BJ (cell line): ENCODE measurements around the gene SCAPER. TPM values are rescaled to one million over a fixed set of nuclear protein-coding genes. Genes with fewer than 3 reads are reported as not detected.

ENCODE experiments used
- CTCF ChIA-PET: fragments of 350-600 bp; formaldehyde crosslinking; extraction: SDS; loops from one replicate; lab custom pipeline; 2021; ENCODE audit warnings: antibody characterized with exemption, inconsistent platforms; lab: Yijun Ruan, JAX
- POLR2A ChIA-PET: fragments of 300-600 bp; sonication (Branson Sonifier 250); formaldehyde crosslinking; extraction: SDS; loops from one replicate; lab custom pipeline; 2021; ENCODE audit warnings: antibody characterized with exemption; lab: Charles Lee
- DNase-seq: peaks from one replicate; pipeline ENCODE4 v3.0.0-alpha.2; 2011; ENCODE audit warnings: low read depth
- H3K27me3 ChIP-seq: 2 replicates; pipeline ENCODE4 v1.6.0; 2011; ENCODE audit warnings: low read length; ENCODE audit not compliant: control insufficient read depth, insufficient read depth
- H3K36me3 ChIP-seq: 2 replicates; pipeline ENCODE4 v1.5.1; 2011; ENCODE audit warnings: low read length; ENCODE audit not compliant: control insufficient read depth, insufficient read depth
- H3K4me3 ChIP-seq: 2 replicates; pipeline ENCODE4 v1.5.1; 2011; ENCODE audit warnings: low read depth, mild to moderate bottlenecking, control low read depth, low read length
- CTCF ChIP-seq: IDR thresholded peaks from 2 replicates; pipeline ENCODE4 v1.5.1; 2011; ENCODE audit warnings: low read depth, mild to moderate bottlenecking, control low read depth, inconsistent platforms, low read length, moderate library complexity; ENCODE audit not compliant: insufficient read depth
- polyA plus RNA-seq: library from polyadenylated mRNA; depleted of rRNA; stranded (reverse); fragments of >200 nt; gene quantifications from 2 replicates; pipeline ENCODE4 v1.2.3, GENCODE V29; 2011

Gene SCAPER
- polyA plus RNA-seq, 1 experiment = 2.3 TPM

DNA sequence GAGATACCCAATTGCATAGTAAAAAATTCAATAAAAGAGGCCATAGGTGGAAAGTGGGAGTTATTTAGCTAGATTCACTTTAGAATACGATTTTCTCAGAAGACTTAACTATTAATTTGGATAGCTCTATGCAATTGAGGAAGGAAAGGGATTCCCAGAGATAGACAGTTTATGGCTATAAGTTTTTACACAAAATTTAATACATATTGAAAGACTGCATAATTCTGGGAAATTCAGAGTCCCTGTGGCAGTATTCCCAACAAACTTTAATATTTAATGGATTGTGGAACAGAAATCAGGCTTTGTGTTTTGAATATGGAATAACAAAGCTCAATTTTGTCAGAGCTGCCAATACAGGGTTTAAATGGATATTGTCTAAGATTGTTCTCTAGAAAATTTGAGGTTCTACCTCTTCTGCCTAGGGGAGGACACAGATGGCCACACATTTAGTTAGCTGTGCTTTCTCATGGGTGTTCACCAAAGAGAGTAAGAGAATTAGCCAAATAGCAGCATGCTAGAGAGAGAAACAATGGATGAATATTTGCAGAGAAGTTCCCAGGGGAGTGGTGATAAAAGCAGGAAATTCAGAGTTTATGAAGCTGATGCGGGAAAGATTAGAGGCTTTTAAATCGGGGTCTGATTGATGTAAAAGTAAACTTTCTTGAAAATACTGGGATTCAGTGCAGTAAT is 560.1 kb downstream of the SCAPER start:
- H3K36me3 ChIP-seq = peaks cover 10% of the 10 kb centered on the region
- DNase-seq = no peak
- CTCF ChIA-PET = interaction anchor here (0.8 to 2.5 kb wide), 5 partner anchors 8 to 521 kb away, joined by 4 to 9 read pairs (median 4); partner anchors contain the start of gene ISL2
- H3K4me3 ChIP-seq = no peak overlapping the region
- H3K27me3 ChIP-seq = no peaks in the 10 kb centered on the region
- POLR2A ChIA-PET = interaction anchor here (0.6 to 0.9 kb wide), 4 partner anchors 8 to 941 kb away, joined by 3 to 8 read pairs (median 5); partner anchors contain the start of gene ISL2
- no peak for TF ChIP-seq CTCF

DNA sequence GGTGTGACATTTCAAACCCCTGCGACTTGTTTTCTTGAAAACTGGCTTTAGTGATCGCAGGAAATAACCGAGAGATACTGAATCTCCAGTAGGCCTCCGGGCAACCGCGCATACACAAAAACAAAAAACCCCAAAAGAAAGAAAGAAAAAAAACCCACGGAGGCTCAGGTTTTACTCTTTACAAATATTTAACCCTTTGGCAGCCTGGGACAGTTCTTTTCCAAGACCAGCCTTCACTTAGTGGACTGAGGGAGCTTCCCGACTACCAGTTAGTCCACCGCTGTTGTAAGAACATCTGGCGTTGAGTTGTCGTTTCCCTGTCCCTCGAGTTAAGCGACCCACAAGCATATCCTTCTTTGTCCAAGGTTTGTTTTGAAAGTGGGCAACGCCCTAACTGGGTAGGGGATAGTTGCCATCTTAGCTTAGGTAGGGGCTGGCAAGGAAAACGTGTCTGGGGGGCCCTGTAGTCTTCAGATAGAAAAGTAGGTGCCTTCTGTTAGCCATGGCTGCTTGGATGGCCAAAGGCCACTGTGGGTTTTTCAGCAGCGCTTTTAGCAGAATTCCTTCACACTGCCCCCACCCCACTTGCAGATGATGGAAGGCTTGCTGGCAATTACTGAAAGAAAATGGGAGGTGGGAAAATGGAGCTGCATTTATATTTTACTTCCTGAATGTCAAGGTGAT is 561.7 kb downstream of the SCAPER start:
- TF ChIP-seq CTCF = no peak
- H3K36me3 ChIP-seq = peaks cover 12% of the 10 kb centered on the region
- ChIA-PET POLR2A (no interaction called here), CTCF (no interaction called here)
- H3K27me3 ChIP-seq = no peaks in the 10 kb centered on the region
- H3K4me3 ChIP-seq = peak overlapping the region; percentile 23; the same call in 1 of the 2 replicates
- no peak for DNase-seq

- H3K36me3 ChIP-seq = peaks cover 13% of the 10 kb centered on the region
- no peaks in the 10 kb centered on the region for H3K27me3 ChIP-seq
- peak overlapping the region; percentile 23 for H3K4me3 ChIP-seq
- ChIA-PET CTCF (no interaction called here), POLR2A (no interaction called here)
- TF ChIP-seq CTCF = no peak
- DNase-seq = no peak
Measured at GRCh38 chr15:76342382-76343201, 562.5 kb downstream of the SCAPER start.

DNA sequence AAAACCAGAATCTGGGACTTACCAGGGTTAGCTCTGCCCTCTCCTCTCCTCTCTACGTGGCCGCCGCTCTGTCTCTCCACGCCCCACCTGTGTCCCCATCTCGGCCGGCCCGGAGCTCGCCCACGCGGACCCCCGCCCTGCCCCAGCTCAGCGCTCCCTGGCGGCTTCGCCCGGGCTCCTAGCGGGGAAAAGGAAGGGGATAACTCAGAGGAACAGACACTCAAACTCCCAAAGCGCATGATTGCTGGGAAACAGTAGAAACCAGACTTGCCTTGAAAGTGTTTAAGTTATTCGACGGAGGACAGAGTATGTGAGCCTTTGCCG is 563.1 kb downstream of the SCAPER start:
- Histone ChIP-seq H3K36me3 (peaks cover 13% of the 10 kb centered on the region), H3K27me3 (no peaks in the 10 kb centered on the region), H3K4me3 (peak overlapping the region; percentile 74)
- TF ChIP-seq CTCF = no peak
- DNase-seq = no peak
- ChIA-PET CTCF (interaction anchor here (1.5 to 1.6 kb wide), 2 partner anchors 10 to 193 kb away, joined by 3 to 6 read pairs; no protein-coding TSS in a partner anchor), POLR2A (interaction anchor here (0.7 kb wide), 1 partner anchor 154 kb away, joined by 12 read pairs; no protein-coding TSS in a partner anchor)
